GM12873 (cell line): ENCODE measurements around the gene GAS7.

Experiments
- TF ChIP-seq, protein P1 (sequence below): IDR thresholded peaks from 2 replicates; pipeline ENCODE4 v1.5.1; 2012; ENCODE audit warnings: low read depth, mild to moderate bottlenecking, moderate library complexity, low read length, control low read depth; ENCODE audit not compliant: insufficient read depth; ENCODE audit errors: missing control alignments

Gene GAS7

DNA sequence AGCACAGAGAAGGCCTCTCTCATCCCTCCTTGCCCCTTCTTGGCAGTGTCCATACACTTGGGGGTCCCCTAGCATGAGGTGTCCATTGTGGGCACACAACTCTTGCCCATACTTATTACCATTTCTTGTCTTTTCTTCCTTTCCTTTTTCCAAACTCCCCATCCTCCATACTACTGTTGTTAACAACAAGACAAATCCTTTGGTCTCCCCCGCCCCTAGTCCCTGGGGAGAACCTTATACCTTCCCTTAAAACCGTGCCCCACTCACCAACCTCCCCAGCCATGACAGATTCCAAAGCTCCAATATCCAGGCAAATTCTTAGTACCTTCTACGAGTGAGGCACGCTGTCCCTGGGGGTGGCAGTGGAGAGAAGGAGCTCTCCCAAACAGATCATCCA is 82.9 kb downstream of the GAS7 start:
- TF ChIP-seq, protein P1, sequence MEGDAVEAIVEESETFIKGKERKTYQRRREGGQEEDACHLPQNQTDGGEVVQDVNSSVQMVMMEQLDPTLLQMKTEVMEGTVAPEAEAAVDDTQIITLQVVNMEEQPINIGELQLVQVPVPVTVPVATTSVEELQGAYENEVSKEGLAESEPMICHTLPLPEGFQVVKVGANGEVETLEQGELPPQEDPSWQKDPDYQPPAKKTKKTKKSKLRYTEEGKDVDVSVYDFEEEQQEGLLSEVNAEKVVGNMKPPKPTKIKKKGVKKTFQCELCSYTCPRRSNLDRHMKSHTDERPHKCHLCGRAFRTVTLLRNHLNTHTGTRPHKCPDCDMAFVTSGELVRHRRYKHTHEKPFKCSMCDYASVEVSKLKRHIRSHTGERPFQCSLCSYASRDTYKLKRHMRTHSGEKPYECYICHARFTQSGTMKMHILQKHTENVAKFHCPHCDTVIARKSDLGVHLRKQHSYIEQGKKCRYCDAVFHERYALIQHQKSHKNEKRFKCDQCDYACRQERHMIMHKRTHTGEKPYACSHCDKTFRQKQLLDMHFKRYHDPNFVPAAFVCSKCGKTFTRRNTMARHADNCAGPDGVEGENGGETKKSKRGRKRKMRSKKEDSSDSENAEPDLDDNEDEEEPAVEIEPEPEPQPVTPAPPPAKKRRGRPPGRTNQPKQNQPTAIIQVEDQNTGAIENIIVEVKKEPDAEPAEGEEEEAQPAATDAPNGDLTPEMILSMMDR: no peak

DNA sequence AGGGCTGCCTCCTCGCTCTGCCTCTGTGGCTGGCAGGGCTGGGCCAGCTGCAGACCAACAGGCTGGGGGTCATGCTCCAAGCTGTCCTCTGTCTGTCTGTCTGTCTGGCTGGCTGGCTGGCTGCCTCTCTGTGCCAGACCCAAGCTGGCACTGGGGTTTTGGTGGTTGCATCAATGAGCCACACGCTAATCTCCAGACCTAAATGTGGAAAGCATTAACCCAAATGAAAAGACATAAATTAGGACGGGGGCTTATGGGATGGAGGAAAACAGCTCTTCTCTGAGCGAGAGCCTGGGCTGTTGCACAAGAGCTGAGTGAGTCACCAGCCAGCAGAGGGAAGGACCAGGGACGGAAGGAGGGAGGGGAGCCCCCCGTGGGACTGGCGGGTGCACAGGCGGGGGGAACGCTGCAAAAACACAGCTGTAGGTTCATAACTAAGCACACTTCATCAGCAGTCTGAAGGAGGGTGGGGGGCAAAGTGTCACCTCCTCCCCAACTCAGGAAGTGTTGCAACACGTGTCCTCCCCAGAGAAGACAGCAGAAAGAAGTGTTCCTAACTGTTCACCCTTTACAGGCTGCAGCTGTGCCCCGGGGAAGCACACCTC is 83.4 kb downstream of the GAS7 start:
- TF ChIP-seq, protein P1: no peak

DNA sequence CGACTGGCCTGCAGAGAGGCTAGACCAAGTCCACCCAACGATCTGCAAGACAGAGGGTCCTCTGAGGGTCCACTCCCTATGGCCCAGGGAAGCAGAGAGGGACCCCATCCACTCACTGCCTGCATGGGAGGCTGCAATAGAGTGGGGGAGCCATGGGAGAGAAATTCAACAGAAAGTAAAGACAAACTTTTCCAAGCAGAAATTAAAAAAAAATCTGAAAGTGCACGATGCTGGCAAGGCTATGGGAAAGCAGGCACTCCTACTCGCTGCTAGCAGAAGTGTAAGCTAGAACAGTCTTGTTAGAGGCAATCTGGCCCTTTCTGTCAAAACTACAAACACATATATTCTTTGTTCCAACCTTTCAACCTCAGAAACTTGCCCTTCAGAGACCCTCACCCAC is 85.4 kb downstream of the GAS7 start:
- TF ChIP-seq, protein P1: no peak

DNA sequence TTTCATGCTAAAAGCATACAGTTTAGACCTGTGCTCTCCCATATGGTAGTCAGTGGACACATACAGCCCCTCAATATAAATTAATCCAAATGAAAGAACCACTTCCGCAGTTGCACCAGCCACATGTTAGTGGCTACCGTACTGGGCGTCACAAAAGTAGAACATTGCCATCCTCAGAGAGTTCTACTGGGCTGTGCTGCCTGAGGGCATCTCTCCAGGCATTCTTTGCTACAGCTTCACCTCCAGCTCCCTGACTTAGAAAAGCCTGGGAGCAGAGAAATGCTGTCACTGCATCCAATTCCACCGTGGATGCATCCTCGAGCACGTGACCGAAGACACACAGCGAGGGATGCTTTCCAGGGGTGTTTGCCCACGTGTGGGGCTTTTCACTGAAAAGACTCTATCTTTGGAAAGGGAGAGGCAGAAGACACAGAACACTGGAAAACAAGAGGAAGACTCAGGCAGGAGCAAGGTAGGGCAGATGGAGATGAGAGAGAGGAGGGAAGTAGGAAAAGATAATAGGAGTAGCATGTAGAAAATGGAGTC is 86.4 kb downstream of the GAS7 start:
- TF ChIP-seq, protein P1: no peak

DNA sequence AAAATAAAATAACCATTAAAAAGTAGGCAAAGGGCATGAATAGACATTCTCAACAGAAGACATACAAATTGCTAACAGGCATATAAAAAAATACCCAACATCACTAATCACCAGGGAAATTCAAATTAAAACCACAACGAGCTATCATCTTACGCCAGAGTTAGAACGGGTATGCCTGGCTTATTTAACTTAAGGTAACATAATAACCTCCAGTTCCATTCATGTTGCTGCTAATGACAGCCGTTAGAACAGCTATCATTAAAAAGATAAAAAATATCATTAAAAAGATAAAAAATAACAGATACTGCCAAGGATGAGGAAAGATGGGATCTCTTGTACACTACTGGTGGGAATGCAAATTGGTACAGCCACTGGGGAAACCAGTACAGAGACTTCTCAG is 89.3 kb downstream of the GAS7 start:
- TF ChIP-seq, protein P1: no peak

DNA sequence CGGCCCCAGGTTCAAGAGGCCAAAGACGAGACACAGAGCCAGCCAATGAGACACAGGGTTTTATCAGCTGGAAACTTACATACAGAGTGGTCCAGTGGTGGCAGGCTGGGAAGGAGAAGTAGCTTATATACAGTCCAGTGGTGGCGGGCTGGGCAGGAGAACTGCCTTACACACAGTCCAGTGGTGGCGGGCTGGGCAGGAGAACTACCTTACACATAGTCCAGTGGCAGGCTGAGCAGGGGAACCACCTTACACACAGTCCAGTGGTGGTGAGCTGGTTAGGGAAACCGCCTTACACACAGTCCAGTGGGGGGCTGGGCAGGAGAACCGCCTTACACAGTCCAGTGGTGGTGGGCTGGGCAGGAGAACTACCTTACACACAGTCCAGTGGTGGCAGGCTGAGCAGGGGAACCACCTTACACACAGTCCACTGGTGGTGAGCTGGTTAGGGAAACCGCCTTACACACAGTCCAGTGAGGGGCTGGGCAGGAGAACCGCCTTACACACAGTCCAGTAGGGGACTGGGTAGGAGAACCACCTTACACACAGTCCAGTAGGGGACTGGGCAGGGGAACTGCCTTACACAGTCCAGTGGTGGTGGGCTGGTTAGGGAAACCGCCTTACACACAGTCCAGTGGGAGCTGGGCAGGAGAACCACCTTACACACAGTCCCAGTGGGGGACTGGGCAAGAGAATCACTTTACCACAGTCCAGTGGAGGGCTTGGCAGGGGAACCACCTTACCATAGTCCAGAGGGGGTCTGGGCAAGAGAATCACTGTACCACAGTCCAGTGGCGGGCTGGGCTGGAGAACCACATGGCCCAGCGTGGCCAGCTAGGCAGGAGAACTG is 90.9 kb downstream of the GAS7 start:
- TF ChIP-seq, protein P1: no peak

DNA sequence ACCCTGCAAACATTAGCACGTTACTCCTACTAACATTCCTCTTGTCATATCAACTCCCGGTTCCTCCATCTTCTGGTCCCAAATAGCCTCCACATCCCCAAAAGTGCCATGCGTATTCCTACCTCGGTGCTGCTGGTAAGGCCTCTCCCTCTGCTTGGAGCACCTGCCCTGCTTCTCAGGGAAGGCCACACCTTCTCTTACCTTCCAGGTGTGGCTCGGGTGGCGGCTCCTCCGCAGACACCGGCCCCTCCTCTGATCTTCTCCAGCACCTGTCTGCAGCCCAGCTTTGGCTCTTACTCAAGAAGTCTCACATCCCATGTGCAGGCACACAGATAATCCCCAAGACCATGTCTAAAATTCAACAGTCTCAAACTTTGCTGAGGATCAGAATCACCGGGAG is 92.3 kb downstream of the GAS7 start:
- TF ChIP-seq, protein P1: no peak
